GM19351 (cell line): Measurements from ENCODE around the gene PRR12.

Experiments used
- ATAC-seq: cut with Tn5 transposase; IDR thresholded peaks from one replicate; pipeline ENCODE4 v1.9.1; 2021; ENCODE audit warnings: mild to moderate bottlenecking, moderate library complexity; ENCODE audit not compliant: unreplicated experiment

The PRR12 gene

GRCh38 chr19:49559928-49560327, 31.1 kb upstream of the PRR12 start:
- ATAC-seq = no peak

GRCh38 chr19:49560358-49560900, 30.6 kb upstream of the PRR12 start:
- ATAC-seq = no peak

GRCh38 chr19:49564616-49565045, 26.4 kb upstream of the PRR12 start:
- ATAC-seq = no peak

GRCh38 chr19:49565261-49565660, 25.7 kb upstream of the PRR12 start:
- ATAC-seq = no peak

- no peak for ATAC-seq
Measured at GRCh38 chr19:49566302-49566701, 24.7 kb upstream of the PRR12 start.

- ATAC-seq = no peak
Measured at GRCh38 chr19:49567861-49568441, 23.0 kb upstream of the PRR12 start.

GRCh38 chr19:49570138-49570856, 20.7 kb upstream of the PRR12 start:
- ATAC-seq = no peak

GRCh38 chr19:49570997-49571676, 19.8 kb upstream of the PRR12 start:
- ATAC-seq = no peak

GRCh38 chr19:49573009-49573408, 18.0 kb upstream of the PRR12 start:
- ATAC-seq = no peak

GRCh38 chr19:49573425-49573824, 17.6 kb upstream of the PRR12 start:
- ATAC-seq = no peak

GRCh38 chr19:49574206-49574755, 16.7 kb upstream of the PRR12 start:
- no peak for ATAC-seq

- ATAC-seq = no peak
Measured at GRCh38 chr19:49579193-49579592, 11.8 kb upstream of the PRR12 start.

- ATAC-seq = no peak
Measured at GRCh38 chr19:49579947-49580263, 11.1 kb upstream of the PRR12 start.

- peak; percentile 88 for ATAC-seq
Measured at GRCh38 chr19:49580264-49581006, 10.5 kb upstream of the PRR12 start, which contains the start of gene NOSIP. TSS of gene NOSIP (minus strand) at chr19:49580556. CDS start at chr19:49560691, 19,865 bp downstream.

GRCh38 chr19:49581007-49581508, 9.9 kb upstream of the PRR12 start, which contains the start of gene PRRG2:
TSS of gene PRRG2 (plus strand) at chr19:49581316. CDS start at chr19:49583220, 1,904 bp downstream.
- no peak for ATAC-seq

- no peak for ATAC-seq
Measured at GRCh38 chr19:49583239-49583638, 7.7 kb upstream of the PRR12 start.

GRCh38 chr19:49585023-49585422, 6.0 kb upstream of the PRR12 start:
- ATAC-seq = no peak

GRCh38 chr19:49587227-49587626, 3.8 kb upstream of the PRR12 start:
- no peak for ATAC-seq

GRCh38 chr19:49588365-49589122, 2.4 kb upstream of the PRR12 start:
- no peak for ATAC-seq

- ATAC-seq = no peak
Measured at GRCh38 chr19:49589502-49589905, 1.5 kb upstream of the PRR12 start.
